NCI-H2081 treated with DMSO at 0.1 percent for 48 hours (cell line): ENCODE results near the gene SLC2A1.
A peak's percentile ranks its signal among the peaks of the same experiment; 100 is the strongest.
"Not testable (repeated sequence)": the region's sequence is repeated elsewhere in the genome, so short reads cannot be mapped to it uniquely, and the experiment has no call there.

Experiments
- DNase-seq: peaks from one replicate; lab custom pipeline; 2025; lab: John Stamatoyannopoulos, UW

Gene SLC2A1

GRCh38 chr1:42928859-42929258, 29.8 kb downstream of the SLC2A1 start:
- no peak for DNase-seq

GRCh38 chr1:42927920-42928505, 30.7 kb downstream of the SLC2A1 start:
- no peak for DNase-seq

- no peak for DNase-seq
These were observed 31.3 kb downstream of the SLC2A1 start for GRCh38 chr1:42927274-42927841.

- no peak for DNase-seq
These were observed 31.8 kb downstream of the SLC2A1 start for GRCh38 chr1:42926879-42927242.

GRCh38 chr1:42926235-42926878, 32.3 kb downstream of the SLC2A1 start:
- no peak for DNase-seq

GRCh38 chr1:42924851-42925760, 33.6 kb downstream of the SLC2A1 start:
- DNase-seq: no peak

GRCh38 chr1:42924082-42924850, 34.4 kb downstream of the SLC2A1 start:
- DNase-seq: peak; percentile 86

- no peak for DNase-seq
These were observed 35.1 kb downstream of the SLC2A1 start for GRCh38 chr1:42923367-42924081.

GRCh38 chr1:42922687-42923366, 35.8 kb downstream of the SLC2A1 start:
- no peak for DNase-seq

- DNase-seq: no peak
These were observed 36.9 kb downstream of the SLC2A1 start for GRCh38 chr1:42921769-42922168.

- DNase-seq: not testable (repeated sequence)
These were observed 39.0 kb downstream of the SLC2A1 start for GRCh38 chr1:42919651-42920050.

GRCh38 chr1:42917241-42917495, 41.5 kb downstream of the SLC2A1 start:
- DNase-seq: no peak

- no peak for DNase-seq
These were observed 43.2 kb downstream of the SLC2A1 start for GRCh38 chr1:42915456-42915855.

GRCh38 chr1:42914092-42914627, 44.5 kb downstream of the SLC2A1 start:
- DNase-seq: no peak

- peak; percentile 43 for DNase-seq
These were observed 45.1 kb downstream of the SLC2A1 start for GRCh38 chr1:42913426-42914091.

- DNase-seq: no peak
These were observed 47.7 kb downstream of the SLC2A1 start for GRCh38 chr1:42910985-42911384.

GRCh38 chr1:42908046-42908445, 50.6 kb downstream of the SLC2A1 start:
- DNase-seq: no peak

GRCh38 chr1:42904434-42904833, 54.2 kb downstream of the SLC2A1 start:
- no peak for DNase-seq

- DNase-seq: not testable (repeated sequence)
These were observed 58.7 kb downstream of the SLC2A1 start for GRCh38 chr1:42899960-42900359.
